ENCODE measurements around the gene RAB11FIP2.

RAB11FIP2 gene

DNA sequence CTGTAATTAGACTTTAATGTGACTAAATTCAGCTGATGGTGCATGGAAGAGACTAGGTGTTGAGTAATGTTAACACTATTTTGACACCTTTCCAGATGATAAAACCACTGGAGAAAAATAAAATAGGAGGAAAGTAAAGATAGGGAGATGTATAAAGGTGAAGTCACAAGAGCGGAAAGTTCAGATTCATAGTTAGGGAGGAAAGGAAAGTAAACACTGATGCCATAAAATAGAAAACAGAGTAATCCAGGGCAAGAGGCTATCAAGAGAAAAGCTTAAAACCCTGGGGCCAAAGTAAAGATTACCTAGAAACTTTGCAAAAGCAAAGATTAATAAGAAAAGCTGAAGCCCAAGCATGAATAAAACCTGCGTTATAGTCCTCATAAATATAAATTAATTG, 62.8 kb downstream of the RAB11FIP2 start:
- DNase-seq = no peak

DNA sequence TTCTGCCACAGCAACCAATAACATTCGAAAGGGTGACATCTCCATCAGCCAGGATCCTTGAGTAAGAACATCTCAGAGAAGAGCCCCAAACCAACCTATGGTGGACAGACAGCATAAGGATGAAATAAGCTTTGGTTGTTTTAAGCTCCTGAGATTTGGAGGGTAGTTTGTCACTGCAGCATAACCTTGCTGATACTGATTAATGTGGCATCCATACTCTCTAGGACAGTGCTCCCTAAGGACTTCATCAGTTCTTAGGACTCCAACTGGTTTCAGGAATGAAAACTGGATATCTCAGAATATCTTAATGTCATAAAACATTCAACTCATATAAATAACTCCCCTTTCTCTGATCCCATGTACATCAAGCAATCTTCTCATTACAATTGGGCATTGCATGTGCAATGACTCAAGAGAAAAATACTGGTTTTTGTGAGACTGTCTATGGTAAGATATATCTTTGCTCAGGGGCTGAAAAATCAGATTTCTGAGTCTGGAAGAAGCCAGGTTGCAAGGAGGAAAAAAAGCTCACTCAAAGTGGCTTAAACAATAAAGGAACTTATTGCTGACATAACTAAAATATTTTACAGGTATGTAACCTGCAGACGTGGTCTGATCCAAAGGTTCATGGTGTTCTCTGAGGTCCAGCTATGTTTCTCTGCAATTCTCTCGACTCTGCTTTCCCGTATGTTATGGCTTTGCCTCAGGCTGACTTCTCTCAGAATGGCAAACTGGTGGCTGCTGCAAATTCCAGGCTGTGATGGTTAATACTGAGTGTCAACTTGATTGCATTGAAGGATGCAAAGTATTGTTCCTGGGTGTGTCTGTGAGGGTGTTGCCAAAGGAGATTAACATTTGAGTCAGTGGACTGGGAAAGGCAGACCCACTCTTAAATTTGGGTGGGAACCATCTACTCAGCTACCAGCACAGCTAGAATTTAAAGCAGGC, 65.7 kb downstream of the RAB11FIP2 start:
- no peak for DNase-seq

DNA sequence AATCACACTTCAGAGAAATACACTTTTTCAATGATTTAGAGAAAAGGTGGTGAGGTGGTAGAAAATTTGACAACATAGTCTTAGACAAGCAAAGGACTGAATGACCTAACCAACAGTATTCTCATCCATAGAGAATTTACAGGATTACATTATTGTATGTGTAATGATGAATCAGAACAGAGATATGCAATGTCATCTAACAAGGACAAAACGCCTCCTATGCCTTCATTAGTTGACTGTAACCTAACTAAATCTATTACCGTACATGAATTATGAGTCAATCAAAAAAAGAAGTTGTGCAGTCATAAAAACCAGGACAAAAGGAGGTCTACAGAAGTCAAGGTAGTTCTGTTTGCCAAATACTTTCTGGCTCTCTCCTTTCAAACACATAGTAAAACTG, 66.5 kb downstream of the RAB11FIP2 start:
- DNase-seq = no peak

DNA sequence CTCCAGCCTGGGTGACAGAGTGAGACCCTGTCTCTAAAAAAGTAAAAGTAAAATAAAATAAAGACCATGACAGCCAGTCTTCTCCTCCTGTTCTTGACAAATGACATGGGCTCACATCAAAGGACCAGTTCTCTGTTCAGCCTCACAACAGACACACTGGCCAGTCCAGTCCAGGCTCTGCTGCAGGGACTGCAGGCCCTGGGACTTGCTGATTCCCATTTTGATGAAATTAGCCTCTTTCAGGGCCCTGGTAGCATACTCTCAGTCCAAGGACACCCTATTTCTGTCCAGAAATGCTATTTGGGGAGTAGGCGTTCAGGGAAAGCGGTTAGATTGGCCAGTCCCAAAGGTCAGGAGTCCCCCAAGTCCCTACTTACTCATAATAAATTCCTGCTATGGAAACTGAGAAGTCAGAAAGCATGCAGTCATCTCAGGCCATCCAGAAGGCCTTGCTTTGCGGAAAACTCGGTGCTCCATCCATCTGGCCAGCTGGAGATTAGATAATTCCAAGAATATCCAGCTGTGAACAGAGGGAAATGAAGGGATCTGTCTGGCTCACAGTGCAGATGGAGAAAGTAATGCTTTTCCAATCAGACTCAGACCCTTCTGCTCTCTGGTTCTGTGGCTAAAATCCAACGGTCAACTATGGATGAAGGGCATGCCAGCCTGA, 74.4 kb downstream of the RAB11FIP2 start:
- DNase-seq = no peak

DNA sequence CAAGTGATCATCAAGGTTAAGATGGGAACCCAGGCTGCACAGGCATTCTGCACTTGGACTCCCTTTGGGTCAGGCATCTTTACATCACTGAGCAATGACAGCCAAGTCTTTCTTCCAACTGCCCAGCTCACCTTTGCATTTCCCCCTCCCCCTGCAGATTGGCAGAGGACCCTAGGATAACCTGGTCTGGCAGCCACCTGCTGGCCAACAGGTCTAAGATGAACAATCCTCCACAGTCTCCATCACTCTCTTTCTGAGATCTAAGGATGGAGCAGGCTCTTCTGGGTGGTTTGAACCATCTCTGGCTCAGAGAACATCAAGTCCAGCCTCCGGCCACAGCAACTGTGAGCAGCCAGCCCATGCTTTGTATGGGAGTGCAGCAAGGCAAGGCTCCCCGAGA, 75.8 kb downstream of the RAB11FIP2 start:
- no peak for DNase-seq

DNA sequence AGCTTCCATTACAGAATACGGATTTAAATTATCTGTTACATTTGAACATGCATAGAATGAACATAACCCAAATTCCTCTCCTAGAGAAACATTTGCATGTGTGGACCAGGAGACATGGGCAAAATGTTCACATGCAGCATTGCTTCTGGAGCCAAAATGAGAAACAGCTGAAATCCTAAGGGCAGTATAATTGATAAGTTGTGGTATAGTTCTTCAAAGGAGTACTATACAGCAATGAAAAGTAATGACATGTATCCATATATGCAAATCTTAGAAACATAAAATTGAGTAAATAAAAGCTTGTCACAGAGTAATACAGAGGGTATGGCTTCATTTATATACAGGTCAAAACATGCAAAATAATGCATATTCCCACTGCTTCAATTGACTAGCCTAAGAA, 77.1 kb downstream of the RAB11FIP2 start:
- DNase-seq = no peak

DNA sequence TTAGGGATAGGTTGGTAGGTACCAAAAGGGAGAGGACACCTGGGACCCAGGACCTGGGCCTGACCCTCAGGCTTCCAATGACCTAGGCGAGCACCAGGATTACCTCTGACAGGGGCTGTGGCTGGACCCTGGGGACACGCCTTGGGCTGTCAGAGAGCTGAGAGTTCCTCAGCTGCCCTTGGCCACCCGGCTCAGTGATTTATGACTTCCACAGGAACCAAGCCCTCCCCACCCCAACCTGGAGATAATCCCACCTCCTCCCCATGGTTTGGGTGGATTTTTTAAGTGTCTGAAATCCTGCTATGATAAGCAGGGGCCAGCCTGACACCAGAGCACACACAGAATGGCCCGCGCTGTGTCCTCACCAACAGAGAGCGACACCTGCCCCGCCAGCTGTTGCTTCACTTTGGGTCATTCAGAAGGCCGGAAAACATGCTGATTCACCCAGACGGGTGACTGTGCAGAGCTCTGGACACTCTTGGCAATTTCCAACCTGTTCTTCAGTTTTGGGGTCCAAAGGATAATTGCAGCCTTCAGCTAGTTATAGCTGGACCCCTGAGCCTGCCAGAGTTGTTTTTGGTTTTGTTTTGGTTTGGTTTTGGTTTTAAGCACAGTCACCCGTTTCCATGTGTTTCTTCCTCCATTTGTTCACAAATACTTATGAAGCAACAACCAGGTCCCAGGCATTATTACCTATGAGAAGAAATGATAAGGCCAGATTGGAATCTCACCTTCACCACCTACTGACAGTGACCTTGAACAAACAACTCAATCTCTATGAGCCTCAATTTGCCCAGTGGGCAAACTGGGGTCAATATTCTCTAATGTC, 78.2 kb downstream of the RAB11FIP2 start:
- DNase-seq = no peak

DNA sequence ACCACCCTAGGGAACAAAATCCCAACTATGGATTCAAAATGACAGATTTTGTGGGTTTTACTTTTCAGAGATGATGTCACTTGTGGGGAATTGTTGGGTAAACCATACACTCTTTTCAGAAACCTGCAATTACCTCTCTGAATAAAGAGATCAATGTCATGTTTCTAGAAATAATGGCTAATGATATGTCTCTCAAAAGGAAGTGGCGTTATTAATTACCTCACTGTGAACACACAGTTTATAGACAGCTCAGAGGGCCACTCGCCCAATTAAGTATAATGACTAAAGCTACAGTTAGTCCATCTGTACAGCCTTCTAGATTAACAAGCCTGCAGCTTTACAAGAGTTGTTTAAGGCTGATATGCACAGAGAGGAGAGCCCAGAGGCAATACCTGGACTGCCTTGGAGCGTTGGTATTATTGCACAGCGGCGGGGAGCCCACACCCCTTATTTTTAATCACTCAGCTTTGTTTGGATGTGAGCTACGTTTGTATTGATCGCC, 79.5 kb downstream of the RAB11FIP2 start:
- no peak for DNase-seq

DNA sequence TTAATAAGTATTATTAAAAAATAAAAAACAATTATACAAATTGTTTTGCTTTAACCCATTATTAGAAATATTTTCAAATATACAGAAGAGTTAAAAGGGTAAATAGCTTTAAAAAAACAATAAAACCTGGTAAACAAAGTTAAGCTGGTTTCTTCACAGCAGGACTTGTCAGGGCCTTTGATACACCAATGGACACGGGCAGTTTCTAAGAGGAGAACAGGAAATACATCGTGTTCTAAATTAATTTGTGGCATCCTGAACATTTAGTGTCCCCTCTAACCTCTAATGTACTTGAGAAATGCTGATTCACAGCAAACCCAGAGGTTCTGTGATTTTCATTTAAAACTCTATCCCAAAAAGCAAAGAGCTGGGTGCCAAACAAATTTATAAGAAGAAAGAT, 80.8 kb downstream of the RAB11FIP2 start:
- no peak for DNase-seq

DNA sequence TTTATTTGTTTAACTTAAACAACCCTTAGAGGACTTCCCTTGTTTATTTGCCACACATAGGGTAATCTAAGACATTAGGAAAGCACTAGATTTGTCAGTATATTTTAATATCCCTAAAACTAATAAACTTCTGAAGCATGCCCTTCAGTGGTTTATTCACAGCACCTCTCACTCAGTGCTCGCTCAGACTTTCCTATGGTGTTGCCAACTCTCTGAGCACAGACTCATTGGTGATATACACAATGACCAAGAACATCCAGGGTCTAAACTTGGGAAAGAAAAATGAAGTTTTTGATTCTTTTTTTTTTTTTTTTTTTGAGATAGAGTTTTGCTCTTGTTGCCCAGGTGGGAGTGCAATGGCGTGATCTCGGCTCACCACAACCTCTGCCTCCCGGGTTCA, 82.2 kb downstream of the RAB11FIP2 start:
- no peak for DNase-seq

DNA sequence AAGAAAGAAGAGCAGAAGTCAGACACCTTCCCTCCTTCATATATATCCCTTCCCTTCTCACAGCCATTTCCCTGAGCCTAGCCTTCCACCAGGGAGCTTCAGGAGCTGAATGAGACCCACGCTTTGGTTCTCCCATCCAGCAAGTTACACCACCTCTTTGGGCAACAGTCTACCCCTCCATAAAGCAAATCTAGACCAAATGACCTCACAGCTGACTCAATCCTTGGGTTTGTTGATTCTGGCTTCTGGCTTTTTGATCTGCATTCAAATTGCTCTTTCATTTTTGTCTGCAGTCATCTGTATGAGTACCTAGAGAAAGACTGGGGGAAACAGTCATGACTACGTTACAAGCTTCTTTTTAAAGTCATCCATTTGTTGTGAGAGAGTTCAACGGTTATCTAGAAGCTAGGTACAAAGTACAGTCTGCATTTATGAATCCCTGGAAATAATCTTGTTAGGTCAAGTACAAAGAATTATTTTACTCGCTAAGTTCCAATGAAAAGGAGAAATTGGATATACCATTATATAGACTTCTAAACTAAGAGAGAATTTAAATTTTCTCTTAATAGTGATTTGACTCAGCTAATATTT, 86.3 kb downstream of the RAB11FIP2 start:
- DNase-seq = no peak

DNA sequence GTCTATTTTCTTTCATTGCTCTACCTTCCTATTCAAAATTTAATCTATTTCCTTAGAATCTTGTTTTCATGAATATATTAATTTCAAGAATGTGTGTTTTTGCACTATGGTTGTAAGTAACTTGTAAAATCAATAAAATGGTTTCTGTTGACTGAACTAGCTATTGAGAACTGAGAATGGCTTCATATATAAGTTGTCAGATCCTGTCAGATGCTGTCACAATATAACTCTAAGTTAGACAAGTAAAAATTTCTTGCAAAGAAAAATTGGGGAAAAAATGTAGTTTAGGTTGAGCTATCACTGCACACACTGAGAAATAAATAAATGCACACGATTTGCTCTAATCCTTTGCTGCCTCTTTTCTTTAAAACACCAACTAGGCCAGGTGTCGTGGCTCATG, 89.8 kb downstream of the RAB11FIP2 start:
- DNase-seq = no peak

DNA sequence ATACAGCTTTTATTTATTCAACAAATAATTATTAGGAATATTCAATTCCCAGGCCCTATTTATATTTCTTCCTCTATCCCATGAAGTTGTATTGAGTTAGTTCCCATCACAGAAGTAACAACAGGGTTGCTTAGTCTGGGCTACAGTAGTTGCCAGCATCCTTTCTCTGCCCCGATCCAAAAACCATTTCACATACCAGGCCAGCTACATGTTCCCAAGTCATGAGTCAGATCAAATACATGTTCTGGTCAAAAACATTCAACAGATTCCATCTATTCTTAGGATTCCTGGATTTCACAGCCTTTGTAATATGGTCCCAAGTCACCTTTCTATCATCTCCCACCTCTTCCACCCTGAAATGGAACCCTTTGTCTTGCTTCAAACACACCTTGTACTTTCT, 91.6 kb downstream of the RAB11FIP2 start:
- DNase-seq = no peak
